ENCODE results near the gene FA2H. TPM values are rescaled to one million over a fixed set of nuclear protein-coding genes. Genes with fewer than 3 reads are reported as not detected.

FA2H gene
- total and polyA plus RNA-seq, 2 of the 13 experiments (the other 11 are each of a cell fraction or from before 2014, with no cell fraction given), result 0.20 TPM; not detected in 1

DNA sequence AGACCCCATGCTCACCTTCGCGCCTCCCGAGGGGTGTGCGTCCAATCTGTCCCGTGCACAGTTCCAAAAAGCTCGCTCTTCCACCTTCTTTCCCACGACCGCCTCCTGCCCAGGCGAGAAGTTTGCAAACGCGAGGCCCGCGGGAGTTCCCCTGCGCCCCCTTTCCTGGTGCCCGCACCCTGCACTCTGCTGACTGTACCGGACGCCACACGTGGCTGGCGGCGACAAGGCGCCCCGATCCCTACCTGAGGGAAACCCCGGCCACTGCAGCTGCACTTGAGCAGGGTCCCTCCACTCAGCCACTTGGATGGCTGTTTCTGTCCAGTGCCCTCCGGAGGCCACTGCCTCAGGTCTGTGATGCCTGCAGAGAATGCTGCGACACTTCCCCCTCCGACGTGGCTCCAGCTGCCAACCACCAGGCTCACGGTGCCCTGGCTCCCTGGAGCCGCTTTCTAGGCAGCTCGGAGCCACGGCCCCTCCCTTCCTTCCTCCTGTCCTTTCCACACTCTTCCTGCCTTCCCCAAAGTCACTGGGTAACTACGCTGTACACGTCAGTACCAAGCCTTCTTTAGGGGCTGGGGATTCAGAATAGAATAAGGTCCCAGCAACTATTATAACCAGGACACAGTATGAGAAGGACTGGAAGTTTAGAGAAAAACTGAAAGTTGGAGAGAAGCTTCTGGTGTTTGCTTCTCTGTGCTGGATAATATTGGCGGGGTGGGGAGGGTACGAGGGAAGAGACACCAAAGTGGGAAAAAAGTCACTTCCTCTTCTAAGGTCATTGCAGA lies 74.0 kb downstream of the FA2H start, which contains the start of gene MLKL (continued):
- TF ChIP-seq ZBTB38 (CRISPR knock-in tag; IDR thresholded peaks at IDR 0.05), result peak; percentile 78
- TF ChIP-seq YEATS2 (CRISPR knock-in tag; IDR thresholded peaks at IDR 0.05; ENCODE audit: borderline replicate concordance), result peak; percentile 68; the same call in 1 of the 2 replicates
- no peak for TF ChIP-seq DPF2 (CRISPR knock-in tag; IDR thresholded peaks at IDR 0.05; ENCODE audit: borderline replicate concordance, low read depth)
- peak; percentile 37; the same call in 1 of the 2 replicates for TF ChIP-seq ATF1 (CRISPR knock-in tag; IDR thresholded peaks at IDR 0.05)
- TF ChIP-seq ZFP90 (CRISPR knock-in tag; IDR thresholded peaks at IDR 0.05; ENCODE audit: borderline replicate concordance), result no peak
- TF ChIP-seq PRMT3 (CRISPR knock-in tag; IDR thresholded peaks at IDR 0.05; ENCODE audit: borderline replicate concordance, low read depth), result no peak
- 0 out of 2 replicates have a peak, but pooled peaks have one; percentile 39 for TF ChIP-seq ZNF557 (CRISPR knock-in tag; IDR thresholded peaks at IDR 0.05)
- TF ChIP-seq ZNF776 (CRISPR knock-in tag; IDR thresholded peaks at IDR 0.05), result peak; percentile 87; the same call in 1 of the 2 replicates
- no peak for TF ChIP-seq ZBTB44 (CRISPR knock-in tag; IDR thresholded peaks at IDR 0.05)
- TF ChIP-seq PBX2 (CRISPR knock-in tag; IDR thresholded peaks at IDR 0.05), result no peak
- TF ChIP-seq ZNF790 (CRISPR knock-in tag; IDR thresholded peaks at IDR 0.05; ENCODE audit: borderline replicate concordance), result peak; percentile 57; the same call in 1 of the 2 replicates
- no peak; the same call in 1 of the 2 replicates for TF ChIP-seq SNAPC2 (CRISPR knock-in tag; IDR thresholded peaks at IDR 0.05)
- 0 out of 2 replicates have a peak, but pooled peaks have one; percentile 8 for TF ChIP-seq BRCA1 (CRISPR knock-in tag; IDR thresholded peaks at IDR 0.05)
- peak; percentile 26; the same call in 1 of the 2 replicates for TF ChIP-seq ZNF263 (CRISPR knock-in tag; IDR thresholded peaks at IDR 0.05)
- TF ChIP-seq ZNF513 (CRISPR knock-in tag; conservative IDR thresholded peaks at IDR 0.05), result no peak
- TF ChIP-seq ZNF569 (CRISPR knock-in tag; IDR thresholded peaks at IDR 0.05; ENCODE audit: borderline replicate concordance), result no peak
- no peak for TF ChIP-seq MTA3 (CRISPR knock-in tag; IDR thresholded peaks at IDR 0.05)
- no peak for TF ChIP-seq ZNF841 (CRISPR knock-in tag; IDR thresholded peaks at IDR 0.05; ENCODE audit: borderline replicate concordance)
- peak; percentile 71 for TF ChIP-seq THRA (CRISPR knock-in tag; IDR thresholded peaks at IDR 0.05; ENCODE audit: borderline replicate concordance)
- TF ChIP-seq ISX (CRISPR knock-in tag; conservative IDR thresholded peaks at IDR 0.05), result no peak
